SKM-1 treated with dmso at 0.1 percent for 144 hours (cell line): Measurements from ENCODE around the gene TGFB3.
"Not testable (repeated sequence)": the region's sequence is repeated elsewhere in the genome, so short reads cannot be mapped to it uniquely, and the experiment has no call there.

Source experiments
- DNase-seq: peaks from one replicate; lab custom pipeline; 2025; ENCODE audit not compliant: unreplicated experiment; lab: John Stamatoyannopoulos, UW

TGFB3 gene

DNA sequence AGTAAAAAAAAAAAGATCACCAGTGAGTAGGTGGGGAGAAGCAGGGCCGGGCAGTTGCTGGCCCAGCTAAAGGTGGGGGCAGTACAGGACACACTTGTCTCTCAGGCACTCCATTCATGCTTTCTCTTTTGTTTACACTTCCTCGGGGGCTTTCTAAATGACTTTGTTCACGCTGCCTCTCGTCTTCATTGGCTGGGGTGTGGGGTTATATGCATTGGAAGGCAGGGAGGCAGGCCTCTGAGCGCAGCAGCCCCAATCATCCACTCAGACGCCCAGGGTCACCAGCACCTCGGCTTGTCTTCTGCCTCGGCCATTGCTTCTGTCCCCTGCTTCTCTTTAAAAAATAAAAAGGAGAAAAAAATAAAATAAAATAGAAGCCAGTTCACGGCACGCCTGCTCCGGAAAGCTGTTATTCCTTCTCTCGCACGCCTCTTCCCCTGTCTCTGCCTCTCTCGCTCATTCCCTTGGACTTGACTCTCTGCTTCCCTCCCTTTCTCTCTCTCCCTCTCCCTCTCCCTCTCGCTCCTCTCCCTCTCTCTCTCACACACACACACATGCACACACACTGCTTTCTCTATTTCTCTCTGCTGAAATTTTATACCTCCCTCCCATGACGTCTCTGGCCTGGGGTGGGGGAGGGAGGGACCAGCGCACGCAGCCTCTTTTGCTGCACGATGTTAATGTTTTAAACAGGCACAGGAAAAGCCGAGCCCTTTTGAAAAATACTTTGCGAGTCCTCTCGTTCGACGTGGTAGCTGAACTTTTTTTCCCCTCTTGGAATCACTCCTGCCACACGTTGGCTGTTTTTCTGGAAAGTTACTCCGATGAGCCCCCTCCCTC, at the start of gene TGFB3:
TGFB3 (minus strand) TSS at position 570 of the 840 bp plus-strand sequence. CDS start 1,102 bp downstream, outside the sequence.
- DNase-seq = no peak

DNA sequence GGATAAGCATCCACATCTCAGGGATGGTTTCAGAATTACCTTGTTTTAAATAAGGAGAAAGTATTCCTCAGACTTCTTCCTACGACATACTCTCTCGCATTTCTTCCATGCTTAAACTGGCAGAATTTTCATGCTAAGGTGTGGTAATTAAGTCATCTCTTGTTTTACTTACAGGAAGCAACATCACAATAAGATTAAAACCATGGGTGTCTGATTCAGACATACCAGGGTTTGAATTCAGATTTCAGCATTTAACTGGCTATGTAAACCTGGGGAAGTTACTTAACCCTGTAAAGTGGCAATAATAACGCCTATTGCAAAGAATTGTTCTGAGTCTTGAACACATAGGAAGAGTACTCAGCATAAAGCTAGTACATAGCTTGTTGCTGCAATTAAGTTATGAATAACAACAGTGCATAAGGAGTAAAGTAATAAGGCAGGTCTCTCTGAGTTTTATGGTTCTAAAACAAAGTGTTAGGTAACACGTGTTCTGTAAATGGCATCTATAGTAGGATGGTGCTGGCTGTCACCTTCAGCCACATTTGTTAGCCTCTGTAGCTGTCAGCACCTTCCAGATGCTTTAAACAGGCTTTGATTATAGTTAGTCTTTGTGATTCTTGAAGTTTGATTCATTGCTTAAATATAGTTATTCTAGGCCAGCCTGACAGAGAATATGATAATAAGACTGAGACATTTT, 42.6 kb upstream of the TGFB3 start:
- DNase-seq = no peak

DNA sequence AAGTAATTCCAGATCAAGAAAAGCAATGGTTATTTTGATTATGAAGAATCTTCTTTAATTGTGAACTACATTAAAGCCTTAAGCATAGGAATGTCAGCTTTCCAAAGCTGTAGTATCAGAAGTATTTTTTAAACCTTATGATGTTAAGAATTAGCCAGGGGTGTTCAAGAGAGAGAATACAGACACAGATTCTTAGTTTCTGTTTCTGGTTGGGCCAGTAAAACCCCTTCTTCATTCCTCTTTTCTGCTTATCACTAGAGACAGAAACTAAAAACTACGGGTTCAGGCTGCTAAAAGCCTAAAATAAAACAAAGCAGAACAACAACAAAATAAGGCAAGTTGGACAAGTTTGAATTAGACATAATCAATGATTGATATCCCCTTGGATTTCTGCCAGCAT, 42.0 kb upstream of the TGFB3 start:
- no peak for DNase-seq

DNA sequence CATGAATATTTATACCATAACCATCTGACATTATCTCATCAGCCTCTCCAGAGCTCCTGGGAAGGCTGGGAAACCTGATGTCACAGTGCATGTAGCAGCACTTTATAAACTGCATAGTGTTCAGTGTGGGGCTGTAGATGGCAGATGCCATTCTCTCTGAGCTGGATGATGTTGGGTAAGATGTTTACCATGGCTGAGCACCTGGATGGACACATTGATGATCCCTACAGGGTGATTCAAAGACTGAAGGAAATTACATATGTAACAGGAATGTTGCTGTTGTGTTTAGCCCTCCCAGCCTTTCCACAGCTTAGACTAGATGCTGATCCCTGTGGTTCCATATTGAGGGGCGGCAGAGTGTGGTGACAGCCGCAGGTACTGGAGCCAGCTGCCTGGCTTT, 41.2 kb upstream of the TGFB3 start:
- no peak for DNase-seq

DNA sequence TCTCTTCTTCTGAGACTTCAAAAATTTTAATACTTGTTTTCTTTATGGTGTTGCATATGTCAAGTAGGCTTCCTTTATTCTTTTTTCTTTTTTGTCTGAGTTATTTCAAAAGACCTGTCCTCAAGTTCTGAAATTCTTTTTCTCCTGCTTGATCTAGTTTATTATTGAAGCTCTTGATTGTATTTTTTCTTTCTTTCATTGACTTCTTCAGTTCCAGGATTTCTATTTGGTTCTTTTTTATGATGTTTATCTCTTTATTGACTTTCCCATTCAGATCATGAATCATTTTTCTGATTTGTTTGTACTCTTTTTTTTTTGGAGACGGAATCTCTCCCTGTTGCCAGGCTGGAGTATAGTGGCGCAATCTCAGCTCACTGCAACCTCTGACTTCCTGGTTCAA, 37.9 kb upstream of the TGFB3 start:
- DNase-seq = no peak

DNA sequence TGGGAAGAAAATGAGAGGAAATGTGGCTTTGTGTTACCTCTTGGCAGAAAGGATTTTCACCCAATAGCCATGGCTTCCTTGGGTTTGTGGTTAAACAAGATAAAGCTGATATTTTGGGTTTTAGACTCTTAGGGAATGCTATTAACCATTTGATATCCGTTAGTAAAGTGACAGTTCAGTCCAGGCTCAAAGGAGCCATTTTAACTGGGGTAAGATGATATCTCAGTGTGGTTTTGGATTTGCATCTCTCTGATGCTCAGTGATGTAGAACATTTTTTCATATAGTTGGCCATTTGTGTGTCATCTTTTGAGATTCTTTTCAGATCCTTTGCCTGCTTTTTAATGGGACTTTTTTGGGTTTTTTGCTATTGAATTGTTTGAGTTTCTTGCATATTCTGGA, 33.9 kb upstream of the TGFB3 start:
- DNase-seq = no peak

DNA sequence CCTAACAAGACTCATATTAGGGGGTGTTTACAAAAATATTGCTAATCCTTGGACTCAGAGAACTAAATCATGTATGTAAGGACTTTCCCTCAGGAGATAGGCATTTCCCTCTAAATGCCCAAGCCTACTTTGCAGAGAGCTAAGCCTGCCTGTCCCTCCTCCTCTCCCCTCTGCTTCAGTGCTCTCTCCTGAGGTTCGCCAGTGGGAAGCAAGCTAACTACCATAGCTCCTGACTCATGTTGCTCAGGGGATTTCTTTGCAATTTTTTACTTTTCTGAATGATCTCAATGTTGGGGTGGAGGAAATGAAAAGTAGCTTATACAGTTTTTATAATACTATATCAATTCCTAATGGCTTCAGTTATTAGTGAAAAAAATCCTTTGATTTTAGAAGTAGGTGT, 33.4 kb upstream of the TGFB3 start:
- no peak for DNase-seq

DNA sequence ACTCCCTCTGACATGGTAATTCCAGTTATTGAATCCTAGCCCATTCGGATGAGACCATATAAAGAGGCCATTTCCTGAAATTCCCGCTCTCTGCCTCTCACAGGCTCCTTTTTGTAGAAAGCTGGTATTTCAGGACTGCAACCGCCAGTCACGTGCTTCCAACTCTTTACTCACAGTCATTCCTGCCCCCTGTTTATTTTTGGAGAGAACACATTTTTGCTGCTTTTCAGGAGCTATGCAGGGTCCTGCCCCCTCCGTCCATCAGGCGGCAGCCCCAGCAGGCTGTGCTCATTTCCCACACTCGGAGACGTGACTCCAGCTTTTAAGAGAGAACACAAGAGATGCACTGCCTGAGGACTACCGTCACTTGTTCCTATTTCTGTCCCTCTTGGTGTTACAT, 30.6 kb upstream of the TGFB3 start:
- DNase-seq = no peak

DNA sequence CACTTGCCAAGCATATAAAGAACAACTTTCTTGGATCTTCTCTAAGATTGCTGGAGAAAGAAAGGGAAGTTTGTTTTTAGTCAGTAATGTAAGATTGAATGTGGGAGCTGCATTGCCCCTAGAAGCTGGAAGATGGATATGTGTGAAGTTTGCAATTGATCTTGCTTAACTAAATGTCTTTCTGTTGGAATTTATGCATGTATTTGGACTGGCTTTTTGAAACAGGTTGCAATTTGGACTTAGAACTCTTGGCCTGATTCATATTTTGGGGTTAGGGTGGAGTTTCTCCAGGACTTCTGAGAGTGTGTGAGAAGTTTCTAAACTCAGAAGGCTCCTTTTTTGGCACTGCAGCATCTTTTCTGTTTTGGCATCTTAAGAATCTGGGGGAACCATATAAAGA, 30.1 kb upstream of the TGFB3 start:
- no peak for DNase-seq

DNA sequence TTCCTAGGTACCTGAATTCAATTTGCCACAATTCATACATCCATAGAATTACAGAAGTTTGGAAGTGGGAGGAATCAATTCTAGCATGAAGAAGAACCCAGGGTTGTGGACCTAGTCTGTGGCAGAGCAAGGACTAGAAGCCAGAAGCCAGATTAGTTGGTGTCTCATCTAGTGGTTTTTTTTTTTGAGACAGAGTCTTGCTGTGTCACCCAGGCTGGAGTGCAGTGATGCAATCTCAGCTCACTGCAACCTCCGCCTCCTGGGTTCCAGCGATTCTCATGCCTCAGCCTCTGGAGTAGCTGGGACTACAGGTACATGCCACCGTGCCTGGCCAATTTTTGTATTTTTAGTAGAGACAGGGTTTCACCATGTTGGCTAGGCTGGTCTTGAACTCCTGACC, 27.8 kb upstream of the TGFB3 start:
- not testable (repeated sequence) for DNase-seq

DNA sequence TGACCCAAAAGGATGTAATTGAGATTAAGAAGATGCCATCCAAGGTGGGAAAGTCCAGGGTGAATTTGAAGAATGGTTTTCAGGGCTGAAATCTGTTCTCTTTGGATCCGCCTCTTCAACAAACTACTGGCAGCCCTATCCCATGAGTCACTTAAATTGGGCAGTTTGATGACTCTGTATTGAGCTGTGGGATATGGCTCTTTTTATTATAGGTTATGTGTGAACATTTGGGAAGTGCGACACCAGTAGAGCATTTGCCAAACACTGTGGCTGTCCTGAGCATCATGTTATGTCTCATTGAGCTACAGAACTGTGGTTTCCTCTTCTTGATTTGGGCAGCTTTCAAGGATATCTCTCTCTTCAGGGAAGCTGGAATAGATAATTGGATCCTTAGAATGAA, 26.1 kb upstream of the TGFB3 start:
- no peak for DNase-seq

DNA sequence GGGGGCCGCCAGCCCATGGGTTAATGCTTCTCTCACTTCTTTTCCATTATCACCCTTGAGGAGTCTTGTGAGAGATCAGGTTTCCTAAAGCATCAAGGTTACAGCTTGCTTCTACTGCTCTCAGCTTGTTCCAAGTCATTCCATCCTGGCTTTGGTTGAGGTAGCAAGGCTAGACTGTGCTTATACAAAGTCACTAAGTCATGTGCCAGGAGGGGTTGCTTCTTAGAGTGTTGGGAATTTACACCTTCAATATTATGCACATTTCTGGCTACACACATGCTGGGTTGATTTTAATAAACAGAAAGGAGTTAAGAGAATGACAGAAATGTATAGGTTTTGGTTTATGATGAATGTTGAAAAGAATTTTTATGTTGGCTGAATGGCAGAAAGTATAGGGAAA, 25.6 kb upstream of the TGFB3 start:
- DNase-seq = no peak

DNA sequence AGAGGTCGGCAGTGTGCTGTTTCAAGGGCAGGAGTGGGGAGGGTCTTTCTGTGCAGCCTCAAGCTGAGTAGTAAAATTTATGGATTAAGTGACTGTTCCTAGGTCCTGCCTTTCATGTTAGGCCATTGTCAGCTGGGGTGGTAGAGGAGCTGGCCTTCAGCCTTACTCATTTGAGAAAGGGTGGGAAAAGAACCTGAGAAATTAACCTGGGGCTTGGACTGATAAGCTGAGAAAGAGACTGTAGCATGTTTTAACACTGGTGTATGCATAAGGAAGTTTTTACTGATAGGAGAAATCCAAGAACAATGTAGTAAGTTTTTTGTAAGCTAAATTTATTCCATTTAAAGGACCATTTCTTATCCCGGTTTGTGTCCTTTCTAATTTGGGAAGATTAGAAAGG, 24.5 kb upstream of the TGFB3 start:
- DNase-seq = no peak

DNA sequence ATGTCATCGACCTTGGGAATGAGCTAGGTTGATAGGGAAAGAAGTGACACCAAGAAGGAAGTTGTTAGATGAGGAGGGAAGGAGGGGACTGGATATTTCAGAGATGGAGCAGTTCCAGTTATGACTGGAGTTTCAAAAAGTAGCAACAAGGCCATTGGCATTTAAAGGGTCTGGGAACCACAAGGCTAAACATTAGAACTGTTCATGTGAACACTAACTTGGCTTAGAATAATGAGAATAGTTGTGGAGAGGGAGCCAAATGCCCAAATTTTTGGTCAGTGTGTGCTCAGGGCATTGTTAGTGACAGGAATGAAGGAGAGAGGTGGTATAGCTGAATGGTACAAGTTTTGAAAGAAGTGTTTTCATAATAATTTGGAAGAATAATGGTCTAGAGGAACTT, 20.6 kb upstream of the TGFB3 start:
- no peak for DNase-seq

DNA sequence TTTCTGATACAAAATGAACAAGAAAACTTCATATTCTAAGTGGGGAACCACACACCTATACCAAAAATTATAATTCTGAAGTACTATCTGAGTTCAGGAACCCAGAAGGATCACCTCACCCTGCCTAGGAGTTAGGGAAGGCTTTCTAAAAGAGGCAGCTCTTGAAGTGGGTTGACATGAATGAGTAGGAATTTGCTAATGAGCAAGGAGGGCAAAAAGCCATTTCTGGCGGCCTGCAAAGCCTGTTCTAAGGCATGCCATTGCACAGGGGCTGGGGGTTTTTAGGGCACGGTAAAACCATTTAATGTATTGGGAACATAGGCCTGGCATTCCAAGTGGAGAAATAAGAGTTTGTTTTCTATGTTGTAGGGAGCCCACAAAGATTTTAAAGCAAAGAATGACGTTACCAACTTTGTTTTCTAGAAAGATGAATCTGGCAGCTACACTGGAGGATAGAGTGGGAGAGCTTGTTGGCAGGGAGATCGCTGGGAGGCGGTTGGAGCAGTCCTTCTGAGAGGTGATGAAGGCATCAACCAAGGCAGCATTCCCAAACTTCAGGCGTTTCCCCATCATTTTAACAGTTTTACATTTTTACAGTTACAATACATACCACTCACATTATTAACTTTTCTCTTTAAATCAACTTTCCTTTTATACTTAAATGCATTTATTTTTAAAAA, 17.9 kb upstream of the TGFB3 start:
- DNase-seq = no peak

DNA sequence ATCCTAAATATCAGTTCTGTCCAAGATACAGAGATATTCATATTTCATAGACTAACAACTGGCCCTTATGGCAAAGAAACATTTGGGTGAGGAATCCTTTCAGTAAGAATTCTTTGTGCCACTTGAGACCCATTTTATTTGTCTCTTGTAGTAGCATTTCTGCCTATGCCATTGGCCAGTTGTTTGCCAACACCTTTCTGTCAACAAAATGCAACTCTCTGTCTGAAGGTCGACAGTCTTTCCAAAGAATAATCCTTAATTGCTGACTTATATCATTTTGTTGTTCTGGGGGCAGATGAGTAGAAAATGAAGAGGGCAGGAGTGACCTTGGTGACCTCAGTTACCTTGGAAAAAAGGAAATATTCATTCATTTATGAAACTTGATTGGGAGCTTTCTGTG, 14.7 kb upstream of the TGFB3 start:
- DNase-seq = no peak

DNA sequence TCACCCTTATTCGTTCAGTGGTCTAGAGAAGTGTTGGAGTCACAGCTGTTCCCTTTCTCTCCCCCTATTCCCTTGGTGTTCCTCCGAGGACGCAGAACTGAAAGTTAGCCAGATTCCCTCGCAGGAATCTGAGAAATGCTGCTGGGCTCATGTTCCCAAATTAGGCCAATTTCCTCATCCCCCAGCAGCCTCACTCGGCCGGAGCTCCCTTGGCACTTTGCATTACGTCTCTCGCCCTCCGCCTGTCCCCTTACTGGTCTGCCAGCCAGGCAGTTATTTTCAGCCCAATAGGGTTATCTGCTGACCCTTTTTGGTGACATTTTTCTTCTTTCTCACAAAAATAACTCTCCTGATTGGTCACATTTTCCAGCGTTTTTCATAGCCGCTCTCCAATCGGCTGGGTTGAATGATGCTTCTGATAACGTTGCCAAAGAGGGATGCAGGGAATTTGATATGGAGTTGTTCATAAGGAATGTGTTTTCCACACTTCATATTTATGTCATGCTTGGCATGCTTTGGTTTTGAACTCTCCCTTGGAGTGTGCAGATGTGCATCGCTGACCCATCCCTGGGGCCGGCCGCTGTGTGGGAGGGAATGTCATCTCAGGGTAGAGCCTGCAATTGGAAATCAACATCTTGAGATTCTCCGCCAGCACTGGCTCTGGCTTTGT, 13.7 kb upstream of the TGFB3 start:
- no peak for DNase-seq

DNA sequence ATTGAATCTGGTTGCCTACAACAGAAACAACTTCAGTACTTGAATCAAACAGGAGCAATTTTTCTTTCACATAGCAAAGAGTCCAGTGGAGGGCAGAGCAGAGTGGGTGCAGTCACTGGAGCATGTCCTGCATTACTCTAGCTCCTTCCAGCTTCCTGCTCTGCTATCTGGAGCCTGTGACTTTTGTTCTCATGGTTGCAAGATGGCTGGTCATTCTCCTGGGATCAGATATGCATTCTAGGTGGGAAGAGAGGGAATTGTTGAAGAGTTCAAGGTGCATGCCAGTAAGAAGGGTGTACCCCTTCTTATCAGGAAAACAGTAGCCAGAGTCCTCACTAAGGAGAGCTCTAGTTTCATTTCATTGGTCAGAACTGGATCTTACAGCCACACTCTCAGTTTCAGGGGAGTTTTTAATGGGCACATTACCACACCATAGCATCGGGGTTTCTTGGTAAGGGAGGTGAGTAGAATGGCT, 11.8 kb upstream of the TGFB3 start:
- no peak for DNase-seq

DNA sequence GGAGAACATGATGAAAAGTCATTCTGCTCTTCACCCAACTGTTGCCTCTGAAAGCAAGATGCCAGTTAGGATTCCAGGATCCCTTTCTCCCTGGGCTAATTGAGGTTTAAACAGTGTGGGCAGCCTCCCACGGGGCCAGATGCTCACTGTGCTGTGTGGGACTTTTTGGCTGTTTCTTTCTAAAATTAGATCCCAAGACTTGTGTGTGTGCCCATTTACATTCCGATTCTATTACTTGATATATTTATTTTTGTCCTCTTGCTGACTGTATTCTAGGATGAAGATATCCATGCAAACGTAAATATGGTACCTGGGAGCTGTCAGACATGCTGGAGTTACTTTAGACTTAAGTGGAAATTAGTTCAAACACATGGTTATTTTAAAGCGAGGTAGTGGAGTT, 10.0 kb upstream of the TGFB3 start:
- no peak for DNase-seq

DNA sequence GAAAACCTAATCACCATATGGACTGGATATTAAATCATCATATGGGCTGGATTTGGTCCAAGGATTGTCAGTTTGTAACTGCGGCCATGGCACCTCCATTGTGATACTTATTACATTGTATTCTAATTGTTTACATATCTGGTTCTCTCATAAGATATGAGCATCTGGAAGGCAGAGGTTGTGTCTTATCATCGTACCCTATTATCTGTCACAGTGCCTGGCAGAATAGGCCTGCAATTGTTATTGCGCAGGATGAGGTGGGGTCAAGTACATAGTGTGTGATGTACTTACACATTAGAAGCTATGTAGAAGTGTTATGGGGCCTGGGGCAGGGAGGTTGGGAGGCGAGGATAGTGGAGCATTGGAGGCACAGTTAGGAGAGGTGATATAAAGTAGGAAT, 8.5 kb upstream of the TGFB3 start:
- DNase-seq = no peak

DNA sequence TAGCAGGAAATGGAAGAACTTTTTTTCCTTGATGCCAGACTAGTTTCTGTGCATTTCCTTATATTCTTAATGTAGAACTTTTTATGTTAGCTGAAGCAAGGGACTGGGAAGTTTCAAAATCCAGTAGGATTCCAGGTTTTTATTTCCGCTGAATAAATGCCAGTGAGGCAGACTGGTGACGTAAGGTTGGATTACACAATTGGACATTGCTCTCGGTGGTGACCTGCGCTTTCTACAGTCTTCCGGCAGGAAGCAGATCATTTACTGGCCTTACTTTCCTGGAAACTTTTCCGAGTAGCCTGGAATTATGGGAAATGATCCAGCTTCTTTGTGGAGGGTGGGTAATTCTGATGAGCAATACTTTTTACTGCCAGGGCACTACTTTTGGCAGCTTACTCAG, 7.3 kb upstream of the TGFB3 start:
- DNase-seq = no peak
